Measurements from ENCODE around the gene PPP2R1B.
"Not testable (repeated sequence)": the region's sequence is repeated elsewhere in the genome, so short reads cannot be mapped to it uniquely, and the experiment has no call there.

Gene PPP2R1B

GRCh38 chr11:111782109-111782741 is 16.0 kb upstream of the PPP2R1B start:
- H3K27ac ChIP-seq (ENCODE audit: low read depth, low read length): no peak overlapping the region
- no peak overlapping the region for H3K9ac ChIP-seq (ENCODE audit: low read depth, low read length)
- H3K9me3 ChIP-seq (ENCODE audit: control insufficient read depth, insufficient read depth, low read length): no peaks in the 10 kb centered on the region
- H3K36me3 ChIP-seq (ENCODE audit: control insufficient read depth, insufficient read depth, low read length): peaks cover 10% of the 10 kb centered on the region
- no peak overlapping the region for H3K4me3 ChIP-seq (ENCODE audit: low read depth, low read length)
- H3K27me3 ChIP-seq (ENCODE audit: control insufficient read depth, insufficient read depth, low read length): no peaks in the 10 kb centered on the region
- no peaks in the 10 kb centered on the region for H3K4me1 ChIP-seq (ENCODE audit: control insufficient read depth, insufficient read depth, low read length)

DNA sequence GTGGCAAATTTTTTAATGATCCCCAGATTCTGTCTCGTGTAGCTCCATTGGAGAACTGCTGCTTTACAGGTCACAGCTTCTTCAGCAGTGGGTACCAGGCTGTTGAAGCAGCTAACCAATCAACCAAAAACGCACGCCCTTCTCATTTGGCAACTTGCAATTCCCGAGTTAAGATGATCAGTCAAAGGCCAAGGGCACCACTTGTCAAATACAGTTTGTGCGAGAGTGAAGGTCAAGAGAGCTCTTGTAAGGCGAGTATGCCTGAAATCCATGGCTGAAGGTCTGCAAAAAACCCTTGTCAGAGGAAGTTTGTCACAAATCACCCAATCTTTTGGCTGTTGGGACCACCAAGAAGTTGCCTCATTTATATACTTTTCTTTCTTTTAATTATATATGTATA is 12.9 kb upstream of the PPP2R1B start:
- H3K4me1 ChIP-seq (ENCODE audit: control insufficient read depth, insufficient read depth, low read length): no peaks in the 10 kb centered on the region
- H3K9ac ChIP-seq (ENCODE audit: low read depth, low read length): no peak overlapping the region
- no peaks in the 10 kb centered on the region for H3K9me3 ChIP-seq (ENCODE audit: control insufficient read depth, insufficient read depth, low read length)
- no peak overlapping the region for H3K4me3 ChIP-seq (ENCODE audit: low read depth, low read length)
- H3K27ac ChIP-seq (ENCODE audit: low read depth, low read length): no peak overlapping the region
- no peaks in the 10 kb centered on the region for H3K27me3 ChIP-seq (ENCODE audit: control insufficient read depth, insufficient read depth, low read length)
- no peaks in the 10 kb centered on the region for H3K36me3 ChIP-seq (ENCODE audit: control insufficient read depth, insufficient read depth, low read length)

DNA sequence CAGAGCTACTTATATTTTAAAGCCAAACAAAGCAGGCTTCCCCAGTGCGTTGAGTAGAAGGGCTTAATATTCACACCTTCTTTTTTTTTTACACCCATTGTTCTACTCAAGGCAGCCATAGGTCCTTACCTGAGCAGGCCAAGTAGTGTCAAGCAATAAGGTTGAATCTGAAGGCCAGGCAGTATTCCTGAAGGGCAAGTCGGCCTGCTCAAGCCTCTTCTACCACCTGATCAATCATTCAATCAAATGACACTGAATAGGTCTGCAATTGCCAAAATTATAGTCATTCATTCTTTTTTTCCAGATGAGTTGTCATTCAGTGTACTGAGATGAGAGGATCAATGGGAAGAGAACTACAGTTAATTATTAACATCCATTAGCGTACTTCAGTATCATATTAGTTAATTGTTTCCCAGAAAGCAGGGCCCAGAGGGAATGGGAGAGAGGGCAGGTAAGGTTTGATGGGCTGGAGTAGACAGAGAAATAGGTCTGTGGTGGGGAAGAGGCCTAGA is 11.9 kb upstream of the PPP2R1B start:
- no peaks in the 10 kb centered on the region for H3K4me1 ChIP-seq (ENCODE audit: control insufficient read depth, insufficient read depth, low read length)
- no peak overlapping the region for H3K4me3 ChIP-seq (ENCODE audit: low read depth, low read length)
- H3K27ac ChIP-seq (ENCODE audit: low read depth, low read length): peak overlapping the region; percentile 31
- no peaks in the 10 kb centered on the region for H3K27me3 ChIP-seq (ENCODE audit: control insufficient read depth, insufficient read depth, low read length)
- no peaks in the 10 kb centered on the region for H3K36me3 ChIP-seq (ENCODE audit: control insufficient read depth, insufficient read depth, low read length)
- H3K9ac ChIP-seq (ENCODE audit: low read depth, low read length): no peak overlapping the region
- H3K9me3 ChIP-seq (ENCODE audit: control insufficient read depth, insufficient read depth, low read length): no peaks in the 10 kb centered on the region

GRCh38 chr11:111777094-111778046 is 11.2 kb upstream of the PPP2R1B start:
- Histone ChIP-seq H3K4me1 (ENCODE audit: control insufficient read depth, insufficient read depth, low read length) (no peaks in the 10 kb centered on the region), H3K4me3 (ENCODE audit: low read depth, low read length) (no peak overlapping the region), H3K9ac (ENCODE audit: low read depth, low read length) (no peak overlapping the region), H3K27ac (ENCODE audit: low read depth, low read length) (peak overlapping the region; percentile 31), H3K27me3 (ENCODE audit: control insufficient read depth, insufficient read depth, low read length) (no peaks in the 10 kb centered on the region), H3K36me3 (ENCODE audit: control insufficient read depth, insufficient read depth, low read length) (no peaks in the 10 kb centered on the region), H3K9me3 (ENCODE audit: control insufficient read depth, insufficient read depth, low read length) (no peaks in the 10 kb centered on the region)

GRCh38 chr11:111776398-111777093 is 10.4 kb upstream of the PPP2R1B start:
- Histone ChIP-seq H3K4me3 (ENCODE audit: low read depth, low read length) (no peak overlapping the region), H3K4me1 (ENCODE audit: control insufficient read depth, insufficient read depth, low read length) (peaks cover 3% of the 10 kb centered on the region; the same call in 1 of the 2 replicates), H3K9ac (ENCODE audit: low read depth, low read length) (no peak overlapping the region), H3K9me3 (ENCODE audit: control insufficient read depth, insufficient read depth, low read length) (no peaks in the 10 kb centered on the region), H3K27me3 (ENCODE audit: control insufficient read depth, insufficient read depth, low read length) (no peaks in the 10 kb centered on the region), H3K36me3 (ENCODE audit: control insufficient read depth, insufficient read depth, low read length) (no peaks in the 10 kb centered on the region), H3K27ac (ENCODE audit: low read depth, low read length) (no peak overlapping the region)

GRCh38 chr11:111774955-111775710 is 8.9 kb upstream of the PPP2R1B start:
- Histone ChIP-seq H3K4me3 (ENCODE audit: low read depth, low read length) (no peak overlapping the region), H3K27me3 (ENCODE audit: control insufficient read depth, insufficient read depth, low read length) (no peaks in the 10 kb centered on the region), H3K9ac (ENCODE audit: low read depth, low read length) (no peak overlapping the region), H3K36me3 (ENCODE audit: control insufficient read depth, insufficient read depth, low read length) (no peaks in the 10 kb centered on the region), H3K9me3 (ENCODE audit: control insufficient read depth, insufficient read depth, low read length) (no peaks in the 10 kb centered on the region), H3K27ac (ENCODE audit: low read depth, low read length) (no peak overlapping the region), H3K4me1 (ENCODE audit: control insufficient read depth, insufficient read depth, low read length) (peaks cover 13% of the 10 kb centered on the region; the same call in 1 of the 2 replicates)

- Histone ChIP-seq H3K27me3 (ENCODE audit: control insufficient read depth, insufficient read depth, low read length) (no peaks in the 10 kb centered on the region), H3K4me3 (ENCODE audit: low read depth, low read length) (no peak overlapping the region), H3K9ac (ENCODE audit: low read depth, low read length) (no peak overlapping the region), H3K27ac (ENCODE audit: low read depth, low read length) (no peak overlapping the region), H3K36me3 (ENCODE audit: control insufficient read depth, insufficient read depth, low read length) (no peaks in the 10 kb centered on the region), H3K4me1 (ENCODE audit: control insufficient read depth, insufficient read depth, low read length) (peaks cover 25% of the 10 kb centered on the region; the same call in 1 of the 2 replicates), H3K9me3 (ENCODE audit: control insufficient read depth, insufficient read depth, low read length) (no peaks in the 10 kb centered on the region)
Observed at GRCh38 chr11:111772535-111772934, 6.3 kb upstream of the PPP2R1B start.

DNA sequence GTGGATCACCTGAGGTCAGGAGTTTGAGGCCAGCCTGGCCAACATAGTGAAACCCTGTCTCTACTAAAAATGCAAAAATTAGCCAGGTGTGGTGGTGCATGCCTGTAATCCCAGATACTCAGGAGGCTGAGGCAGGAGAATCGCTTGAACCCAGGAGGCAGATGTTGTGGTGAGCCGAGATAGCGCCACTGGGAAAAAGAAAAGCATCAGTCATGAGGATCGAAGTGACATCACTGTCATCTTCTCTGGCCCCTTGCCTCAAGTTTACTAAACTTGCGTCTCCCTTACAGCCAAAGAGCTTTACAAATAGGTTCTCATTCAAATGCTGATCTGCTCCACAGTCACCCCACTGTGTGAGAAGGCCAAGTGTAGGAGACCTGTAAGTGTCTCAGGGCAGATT is 5.0 kb upstream of the PPP2R1B start:
- H3K9ac ChIP-seq (ENCODE audit: low read depth, low read length); H3K4me3 ChIP-seq (ENCODE audit: low read depth, low read length); H3K27ac ChIP-seq (ENCODE audit: low read depth, low read length); H3K9me3 ChIP-seq (ENCODE audit: control insufficient read depth, insufficient read depth, low read length); H3K36me3 ChIP-seq (ENCODE audit: control insufficient read depth, insufficient read depth, low read length); H3K27me3 ChIP-seq (ENCODE audit: control insufficient read depth, insufficient read depth, low read length): not testable (repeated sequence)
- peaks cover 29% of the 10 kb centered on the region; the same call in 1 of the 2 replicates for H3K4me1 ChIP-seq (ENCODE audit: control insufficient read depth, insufficient read depth, low read length)

DNA sequence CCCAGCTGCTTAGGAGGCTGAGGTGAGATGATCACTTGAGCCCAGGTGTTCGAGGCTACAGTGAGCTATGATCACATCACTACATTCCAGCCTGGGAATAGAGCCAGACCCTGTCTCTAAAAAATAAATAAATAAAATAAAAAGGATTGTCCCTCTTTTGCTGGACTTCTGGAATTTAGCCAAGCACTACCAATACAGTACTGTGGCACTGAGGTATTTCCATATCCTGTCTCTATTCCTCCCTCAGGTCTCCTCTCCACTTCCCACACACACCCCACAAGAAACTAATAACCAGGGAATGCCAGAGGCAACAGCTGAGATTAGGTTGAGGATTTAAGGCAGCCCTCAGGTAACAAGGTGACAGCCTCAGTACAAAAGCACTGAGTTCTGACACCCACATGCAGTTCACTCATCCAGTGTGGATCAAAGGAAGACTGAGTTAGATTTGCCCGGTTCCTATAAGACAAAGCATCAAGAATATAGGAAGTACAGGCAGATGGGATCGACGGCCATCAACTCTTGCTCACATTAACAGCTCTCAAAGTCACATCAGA is 4.5 kb upstream of the PPP2R1B start:
- no peaks in the 10 kb centered on the region for H3K27me3 ChIP-seq (ENCODE audit: control insufficient read depth, insufficient read depth, low read length)
- H3K4me3 ChIP-seq (ENCODE audit: low read depth, low read length): no peak overlapping the region
- no peaks in the 10 kb centered on the region for H3K36me3 ChIP-seq (ENCODE audit: control insufficient read depth, insufficient read depth, low read length)
- no peak overlapping the region for H3K9ac ChIP-seq (ENCODE audit: low read depth, low read length)
- peaks cover 29% of the 10 kb centered on the region; the same call in 1 of the 2 replicates for H3K4me1 ChIP-seq (ENCODE audit: control insufficient read depth, insufficient read depth, low read length)
- H3K9me3 ChIP-seq (ENCODE audit: control insufficient read depth, insufficient read depth, low read length): no peaks in the 10 kb centered on the region
- no peak overlapping the region for H3K27ac ChIP-seq (ENCODE audit: low read depth, low read length)

- Histone ChIP-seq H3K9ac (ENCODE audit: low read depth, low read length) (peak overlapping the region; percentile 92), H3K27me3 (ENCODE audit: control insufficient read depth, insufficient read depth, low read length) (no peaks in the 10 kb centered on the region), H3K4me3 (ENCODE audit: low read depth, low read length) (peak overlapping the region; percentile 91), H3K36me3 (ENCODE audit: control insufficient read depth, insufficient read depth, low read length) (peaks cover 29% of the 10 kb centered on the region), H3K4me1 (ENCODE audit: control insufficient read depth, insufficient read depth, low read length) (peaks cover 41% of the 10 kb centered on the region), H3K27ac (ENCODE audit: low read depth, low read length) (peak overlapping the region; percentile 87), H3K9me3 (ENCODE audit: control insufficient read depth, insufficient read depth, low read length) (no peaks in the 10 kb centered on the region)
Observed at GRCh38 chr11:111766834-111767142, 599 bp upstream of the PPP2R1B start.
